Astrocyte (in vitro differentiated cells and primary cell): ENCODE data around the gene TYROBP.

ENCODE experiments used
- CTCF ChIP-seq: IDR thresholded peaks from 2 replicates; pipeline ENCODE4 v1.5.1; 2011; ENCODE audit warnings: low read depth, mild to moderate bottlenecking, inconsistent platforms, low read length, moderate library complexity; ENCODE audit not compliant: insufficient read depth
- EZH2 ChIP-seq: IDR thresholded peaks from 2 replicates; pipeline ENCODE4 v1.6.1; 2012; ENCODE audit warnings: mild to moderate bottlenecking, low read length, inconsistent platforms; ENCODE audit not compliant: insufficient read depth

- TF ChIP-seq CTCF = no peak
- TF ChIP-seq EZH2 = no peak
Observed at GRCh38 chr19:35909684-35910035, 1.6 kb upstream of the TYROBP start.
